Smooth muscle cell (in vitro differentiated cells): ENCODE results near the gene HS1BP3. TPM values are rescaled to one million over a fixed set of nuclear protein-coding genes. Genes with fewer than 3 reads are reported as not detected.
A peak's percentile ranks its signal among the peaks of the same experiment; 100 is the strongest.

ENCODE experiments used
- DNase-seq: peaks from one replicate; lab custom pipeline; 2025; ENCODE audit not compliant: unreplicated experiment; lab: John Stamatoyannopoulos, UW
- H2AFZ ChIP-seq: fragments of 200-600 bp; sonication (generic); 2 replicates; pipeline ENCODE4 v1.6.0; 2016; ENCODE audit warnings: antibody characterized with exemption, low read depth, mild to moderate bottlenecking
- H3F3A ChIP-seq: fragments of 200-600 bp; sonication (generic); 2 replicates; pipeline ENCODE4 v1.6.0; 2017; ENCODE audit warnings: antibody characterized with exemption, low read depth
- H3K27ac ChIP-seq: fragments of 200-600 bp; sonication (generic); 2 replicates; pipeline ENCODE4 v1.5.1; 2016; ENCODE audit warnings: low read depth, mild to moderate bottlenecking
- H3K27me3 ChIP-seq: fragments of 200-600 bp; sonication (generic); 2 replicates; pipeline ENCODE4 v1.6.1; 2016; ENCODE audit warnings: low read depth, mild to moderate bottlenecking
- H3K36me3 ChIP-seq: fragments of 200-600 bp; sonication (generic); 2 replicates; pipeline ENCODE4 v1.5.1; 2016; ENCODE audit warnings: low read depth
- H3K4me1 ChIP-seq: fragments of 200-600 bp; sonication (generic); 2 replicates; pipeline ENCODE4 v1.5.1; 2016; ENCODE audit warnings: low read depth
- H3K4me2 ChIP-seq: fragments of 200-600 bp; sonication (generic); 2 replicates; pipeline ENCODE4 v1.6.0; 2016; ENCODE audit warnings: mild to moderate bottlenecking
- H3K4me3 ChIP-seq: fragments of 200-600 bp; sonication (generic); 2 replicates; pipeline ENCODE4 v1.5.1; 2016; ENCODE audit warnings: mild to moderate bottlenecking
- H3K79me2 ChIP-seq: fragments of 200-600 bp; sonication (generic); 2 replicates; pipeline ENCODE4 v1.6.0; 2016; ENCODE audit warnings: low read depth, mild to moderate bottlenecking
- H3K9ac ChIP-seq: fragments of 200-600 bp; sonication (generic); 2 replicates; pipeline ENCODE4 v1.6.0; 2016; ENCODE audit warnings: low read depth
- H3K9me3 ChIP-seq: fragments of 200-600 bp; sonication (generic); replicated peaks from 2 replicates; pipeline ENCODE4 v1.5.1; 2016; ENCODE audit warnings: low read depth
- H4K20me1 ChIP-seq: fragments of 200-600 bp; sonication (generic); 2 replicates; pipeline ENCODE4 v1.6.0; 2016; ENCODE audit warnings: low read depth
- CTCF ChIP-seq: fragments of 200-600 bp; sonication (generic); IDR thresholded peaks from 2 replicates; pipeline ENCODE4 v1.5.1; 2017; ENCODE audit warnings: borderline replicate concordance, mild to moderate bottlenecking, antibody characterized with exemption; ENCODE audit not compliant: insufficient read depth, poor library complexity, severe bottlenecking
- WGBS: methylation state at CpG from one replicate; pipeline ENCODE4 v1.1.7; 2016; ENCODE audit warnings: low lambda C conversion rate; 5-methylcytosine and 5-hydroxymethylcytosine counted together
- polyA plus RNA-seq: library from polyadenylated mRNA; unstranded; fragments of >200 nt; fragmentation: Nextera tagmentation; extraction: Ambion mirVana; gene quantifications from 2 replicates; pipeline ENCODE4 v1.2.1, GENCODE V29; 2016
- total RNA-seq: library from RNA; depleted of rRNA; stranded (reverse); fragments of >200 nt; gene quantifications from 2 replicates; pipeline ENCODE4 v1.2.3, GENCODE V29; 2014

HS1BP3 gene
- total and polyA plus RNA-seq, 2 experiments from 2014 or later: 9.3 to 20.4 TPM

GRCh38 chr2:20666304-20667150 lies 15.6 kb upstream of the HS1BP3 start, which contains the start of gene GDF7:
Gene GDF7 (plus strand): TSS chr2:20667144. CDS start chr2:20667240, 96 bp downstream.
- no peaks in the 10 kb centered on the region for H3K9me3 ChIP-seq
- WGBS: under 1% methylated on average over 29 of the region's 86 CpGs
- no peaks in the 10 kb centered on the region for H3F3A ChIP-seq
- H4K20me1 ChIP-seq: no peaks in the 10 kb centered on the region
- DNase-seq: no peak
- H3K27me3 ChIP-seq: peaks cover 97% of the 10 kb centered on the region
- H3K4me3 ChIP-seq: peak within 1 kb of the TSS; percentile 47
- H3K36me3 ChIP-seq: no peaks in the 10 kb centered on the region
- peak within 1 kb of the TSS; percentile 8 for H2AFZ ChIP-seq
- no peak within 1 kb of the TSS for H3K9ac ChIP-seq
- peak within 1 kb of the TSS; percentile 88 for H3K4me2 ChIP-seq
- H3K27ac ChIP-seq: no peak within 1 kb of the TSS
- peak; percentile 41 for TF ChIP-seq CTCF
- no peaks in the 10 kb centered on the region for H3K79me2 ChIP-seq
- H3K4me1 ChIP-seq: peaks cover 16% of the 10 kb centered on the region

- DNase-seq: no peak
- peak overlapping the region; percentile 43 for H3K4me3 ChIP-seq
Observed at GRCh38 chr2:20666005-20666303, 15.1 kb upstream of the HS1BP3 start.

GRCh38 chr2:20665243-20666004 lies 14.5 kb upstream of the HS1BP3 start:
- H3K4me1 ChIP-seq: peaks cover 16% of the 10 kb centered on the region
- no peak for DNase-seq
- peaks cover 92% of the 10 kb centered on the region for H3K27me3 ChIP-seq
- 5% methylated on average over 49 of the region's 49 CpGs for WGBS
- no peak overlapping the region for H3K4me3 ChIP-seq
- no peaks in the 10 kb centered on the region for H3K36me3 ChIP-seq
- peak overlapping the region; percentile 81 for H3K4me2 ChIP-seq
- no peaks in the 10 kb centered on the region for H4K20me1 ChIP-seq
- H3K27ac ChIP-seq: no peak overlapping the region
- H3K79me2 ChIP-seq: no peaks in the 10 kb centered on the region
- H2AFZ ChIP-seq: no peak overlapping the region
- H3F3A ChIP-seq: no peaks in the 10 kb centered on the region
- TF ChIP-seq CTCF: no peak
- H3K9me3 ChIP-seq: no peaks in the 10 kb centered on the region
- no peak overlapping the region for H3K9ac ChIP-seq

More at GRCh38 chr2:20666005-20666303, 15.1 kb upstream of the HS1BP3 start:
- H3K9ac ChIP-seq: no peak overlapping the region
- H3K9me3 ChIP-seq: no peaks in the 10 kb centered on the region
- H3K36me3 ChIP-seq: no peaks in the 10 kb centered on the region
- H4K20me1 ChIP-seq: no peaks in the 10 kb centered on the region
- H3F3A ChIP-seq: no peaks in the 10 kb centered on the region
- peaks cover 92% of the 10 kb centered on the region for H3K27me3 ChIP-seq
- WGBS: 2% methylated on average over 30 of the region's 34 CpGs
- peaks cover 16% of the 10 kb centered on the region for H3K4me1 ChIP-seq
- no peak overlapping the region for H2AFZ ChIP-seq
- no peaks in the 10 kb centered on the region for H3K79me2 ChIP-seq
- TF ChIP-seq CTCF: no peak
- H3K4me2 ChIP-seq: peak overlapping the region; percentile 81
- no peak overlapping the region for H3K27ac ChIP-seq
